OCI-LY1 (cell line): ENCODE measurements around the gene USP22.

Experiments used
- EZH2 ChIP-seq: fragments of 200-600 bp; sonication (generic), shearing (Covaris generic); IDR thresholded peaks from 2 replicates; pipeline ENCODE4 v1.8.0; 2017; ENCODE audit warnings: borderline replicate concordance, mixed run types, mild to moderate bottlenecking, antibody characterized with exemption, low read length, moderate library complexity, mixed read lengths
- TF ChIP-seq, protein P1 (sequence below): fragments of 200-600 bp; sonication (generic), shearing (Covaris generic); IDR thresholded peaks from 2 replicates; pipeline ENCODE4 v1.5.1; 2017; ENCODE audit warnings: mild to moderate bottlenecking, antibody characterized with exemption, low read length, moderate library complexity, mixed read lengths

- TF ChIP-seq, protein P1, sequence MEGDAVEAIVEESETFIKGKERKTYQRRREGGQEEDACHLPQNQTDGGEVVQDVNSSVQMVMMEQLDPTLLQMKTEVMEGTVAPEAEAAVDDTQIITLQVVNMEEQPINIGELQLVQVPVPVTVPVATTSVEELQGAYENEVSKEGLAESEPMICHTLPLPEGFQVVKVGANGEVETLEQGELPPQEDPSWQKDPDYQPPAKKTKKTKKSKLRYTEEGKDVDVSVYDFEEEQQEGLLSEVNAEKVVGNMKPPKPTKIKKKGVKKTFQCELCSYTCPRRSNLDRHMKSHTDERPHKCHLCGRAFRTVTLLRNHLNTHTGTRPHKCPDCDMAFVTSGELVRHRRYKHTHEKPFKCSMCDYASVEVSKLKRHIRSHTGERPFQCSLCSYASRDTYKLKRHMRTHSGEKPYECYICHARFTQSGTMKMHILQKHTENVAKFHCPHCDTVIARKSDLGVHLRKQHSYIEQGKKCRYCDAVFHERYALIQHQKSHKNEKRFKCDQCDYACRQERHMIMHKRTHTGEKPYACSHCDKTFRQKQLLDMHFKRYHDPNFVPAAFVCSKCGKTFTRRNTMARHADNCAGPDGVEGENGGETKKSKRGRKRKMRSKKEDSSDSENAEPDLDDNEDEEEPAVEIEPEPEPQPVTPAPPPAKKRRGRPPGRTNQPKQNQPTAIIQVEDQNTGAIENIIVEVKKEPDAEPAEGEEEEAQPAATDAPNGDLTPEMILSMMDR, result no peak
- TF ChIP-seq EZH2, result no peak
These were observed 59.5 kb downstream of the USP22 start for GRCh38 chr17:20983359-20983637.
